ENCODE measurements around the gene PPFIA1.

- TF ChIP-seq, protein P1, sequence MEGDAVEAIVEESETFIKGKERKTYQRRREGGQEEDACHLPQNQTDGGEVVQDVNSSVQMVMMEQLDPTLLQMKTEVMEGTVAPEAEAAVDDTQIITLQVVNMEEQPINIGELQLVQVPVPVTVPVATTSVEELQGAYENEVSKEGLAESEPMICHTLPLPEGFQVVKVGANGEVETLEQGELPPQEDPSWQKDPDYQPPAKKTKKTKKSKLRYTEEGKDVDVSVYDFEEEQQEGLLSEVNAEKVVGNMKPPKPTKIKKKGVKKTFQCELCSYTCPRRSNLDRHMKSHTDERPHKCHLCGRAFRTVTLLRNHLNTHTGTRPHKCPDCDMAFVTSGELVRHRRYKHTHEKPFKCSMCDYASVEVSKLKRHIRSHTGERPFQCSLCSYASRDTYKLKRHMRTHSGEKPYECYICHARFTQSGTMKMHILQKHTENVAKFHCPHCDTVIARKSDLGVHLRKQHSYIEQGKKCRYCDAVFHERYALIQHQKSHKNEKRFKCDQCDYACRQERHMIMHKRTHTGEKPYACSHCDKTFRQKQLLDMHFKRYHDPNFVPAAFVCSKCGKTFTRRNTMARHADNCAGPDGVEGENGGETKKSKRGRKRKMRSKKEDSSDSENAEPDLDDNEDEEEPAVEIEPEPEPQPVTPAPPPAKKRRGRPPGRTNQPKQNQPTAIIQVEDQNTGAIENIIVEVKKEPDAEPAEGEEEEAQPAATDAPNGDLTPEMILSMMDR (IDR thresholded peaks at IDR 0.05): no peak
- TF ChIP-seq ZNF263 (CRISPR knock-in tag; IDR thresholded peaks at IDR 0.05; ENCODE audit: low read depth): no peak
- no peak for TF ChIP-seq ATF3 (CRISPR knock-in tag; conservative IDR thresholded peaks at IDR 0.05)
- TF ChIP-seq, protein P2, sequence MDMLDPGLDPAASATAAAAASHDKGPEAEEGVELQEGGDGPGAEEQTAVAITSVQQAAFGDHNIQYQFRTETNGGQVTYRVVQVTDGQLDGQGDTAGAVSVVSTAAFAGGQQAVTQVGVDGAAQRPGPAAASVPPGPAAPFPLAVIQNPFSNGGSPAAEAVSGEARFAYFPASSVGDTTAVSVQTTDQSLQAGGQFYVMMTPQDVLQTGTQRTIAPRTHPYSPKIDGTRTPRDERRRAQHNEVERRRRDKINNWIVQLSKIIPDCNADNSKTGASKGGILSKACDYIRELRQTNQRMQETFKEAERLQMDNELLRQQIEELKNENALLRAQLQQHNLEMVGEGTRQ (CRISPR knock-in tag; IDR thresholded peaks at IDR 0.05): no peak
- no peak for TF ChIP-seq CREM (CRISPR knock-in tag; IDR thresholded peaks at IDR 0.05)
- TF ChIP-seq NFE2L1 (CRISPR knock-in tag; IDR thresholded peaks at IDR 0.05): no peak
- TF ChIP-seq FOXJ3 (CRISPR knock-in tag; IDR thresholded peaks at IDR 0.05; ENCODE audit: borderline replicate concordance): no peak
These were observed 118.7 kb downstream of the PPFIA1 start for GRCh38 chr11:70389201-70389600.

Measured in WTC11 (cell line).